NCI-H524 (cell line): ENCODE results near the gene RGMA.

Experiments used
- DNase-seq, 2 experiments: peaks; one replicate each; lab custom pipeline; 2025; lab: John Stamatoyannopoulos, UW

RGMA gene

DNA sequence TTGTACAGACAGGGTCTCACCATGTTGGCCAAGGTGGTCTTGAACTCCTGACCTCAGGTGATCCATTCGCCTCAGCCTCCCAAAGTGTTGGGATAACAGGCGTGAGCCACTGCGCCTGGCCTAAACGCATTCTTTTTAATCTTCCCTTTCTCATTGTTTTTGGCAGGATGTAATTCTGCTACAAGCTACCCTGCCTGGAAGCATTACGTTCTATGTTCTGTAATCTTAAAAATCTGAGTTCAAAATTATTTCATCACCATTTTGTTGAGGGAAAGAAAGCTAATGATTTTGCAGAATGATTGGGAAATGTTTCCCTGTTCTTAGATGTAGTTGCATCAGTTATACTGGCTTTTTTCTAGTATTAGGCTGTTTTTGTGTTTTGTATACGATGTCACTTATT lies 71.5 kb downstream of the RGMA start:
- DNase-seq = no peak

DNA sequence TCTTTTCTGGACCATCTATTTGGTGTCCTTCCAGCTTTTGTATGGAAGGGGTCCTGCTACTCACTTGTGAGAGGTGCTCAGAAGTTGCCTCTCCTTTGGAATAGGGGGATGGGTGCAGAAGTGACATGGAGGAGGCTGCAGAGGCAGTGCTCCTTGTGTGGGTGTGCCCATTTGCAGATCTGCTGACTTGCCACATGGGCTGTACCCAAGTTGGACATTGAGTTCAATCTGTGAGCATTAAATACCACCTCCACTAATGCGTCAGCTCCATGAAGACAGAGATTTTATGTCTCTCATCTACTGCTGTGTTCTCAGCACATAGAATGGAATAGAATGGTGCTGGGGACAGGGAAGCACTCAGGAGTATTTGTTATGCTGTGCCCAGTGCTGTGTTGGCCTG lies 76.2 kb downstream of the RGMA start:
- DNase-seq = no peak

DNA sequence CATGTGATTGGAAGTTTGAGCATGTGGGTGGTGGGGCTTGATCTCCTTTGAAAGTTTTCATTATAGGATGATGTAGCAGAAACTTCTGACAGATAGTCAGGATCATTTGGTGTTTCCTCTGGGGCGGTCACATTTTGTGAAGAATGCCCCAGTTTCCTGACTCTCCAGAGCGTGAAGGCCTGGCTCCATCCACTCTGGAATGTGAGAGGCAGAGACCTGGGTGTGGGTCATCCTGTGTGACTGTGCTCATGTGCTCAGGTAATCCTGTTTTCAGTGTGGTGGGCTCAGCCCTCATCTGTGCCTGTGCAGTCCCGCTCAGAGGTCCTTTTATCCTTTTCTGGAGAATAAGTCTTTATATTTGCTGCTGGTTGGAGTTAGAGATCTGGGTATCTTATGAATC lies 81.0 kb downstream of the RGMA start:
- DNase-seq = no peak

DNA sequence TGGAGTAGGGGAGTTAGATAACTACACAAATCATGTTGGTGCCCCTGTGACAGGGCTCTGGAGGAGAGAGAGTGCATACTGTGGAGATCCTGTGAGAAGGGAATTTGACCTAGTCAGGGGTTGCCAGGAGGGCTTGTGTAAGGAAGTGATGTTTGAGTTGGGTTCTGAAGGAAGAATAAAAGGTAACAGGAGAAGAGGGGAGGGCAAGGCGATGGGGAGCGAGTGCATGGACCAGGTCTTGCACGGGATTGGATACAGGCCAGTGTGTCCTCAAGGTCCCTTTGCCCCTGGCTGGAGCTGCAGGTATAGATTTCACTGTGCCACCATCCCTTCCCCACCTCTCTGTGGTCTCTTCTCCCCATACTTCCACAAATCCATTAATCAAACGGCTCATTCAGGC lies 83.9 kb downstream of the RGMA start:
- DNase-seq = no peak

DNA sequence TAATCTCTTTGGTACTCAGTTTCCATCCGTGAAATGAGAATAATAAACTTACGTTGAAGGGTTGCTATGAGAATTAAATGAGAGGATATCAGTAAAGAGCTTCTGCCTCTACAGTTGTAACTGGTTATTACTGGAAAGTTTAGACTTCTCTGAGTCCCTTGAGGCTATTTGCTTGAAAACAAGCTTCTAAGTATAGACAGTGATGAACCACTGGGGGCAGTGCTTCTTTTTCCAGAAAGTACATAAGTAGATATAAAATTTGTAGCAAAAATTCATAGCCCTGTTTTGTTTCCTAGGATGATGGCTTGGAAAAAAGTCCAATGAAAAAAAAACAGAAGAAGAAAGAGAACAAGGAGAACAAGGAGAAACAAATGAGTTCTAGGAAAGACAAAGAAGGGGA lies 87.1 kb downstream of the RGMA start:
- DNase-seq = no peak

DNA sequence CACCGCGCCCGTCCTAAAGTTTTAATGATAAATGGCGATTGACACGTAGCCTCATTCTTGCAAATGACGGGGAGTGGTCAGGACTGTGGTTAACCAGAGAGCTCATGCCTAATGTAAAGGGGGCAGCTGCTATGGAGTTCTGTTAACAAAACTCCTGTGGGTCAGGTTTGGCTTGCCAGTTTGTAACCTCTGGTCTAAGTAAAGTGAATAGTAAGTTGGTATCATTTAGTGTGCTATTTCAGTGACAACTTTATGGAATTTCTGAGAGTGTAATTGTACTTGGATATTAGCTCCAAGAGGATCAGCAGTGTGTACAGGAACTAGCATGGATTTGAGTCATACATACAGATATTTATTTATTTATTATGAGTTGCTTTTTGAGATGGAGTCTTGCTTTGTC lies 87.9 kb downstream of the RGMA start:
- no peak for DNase-seq

DNA sequence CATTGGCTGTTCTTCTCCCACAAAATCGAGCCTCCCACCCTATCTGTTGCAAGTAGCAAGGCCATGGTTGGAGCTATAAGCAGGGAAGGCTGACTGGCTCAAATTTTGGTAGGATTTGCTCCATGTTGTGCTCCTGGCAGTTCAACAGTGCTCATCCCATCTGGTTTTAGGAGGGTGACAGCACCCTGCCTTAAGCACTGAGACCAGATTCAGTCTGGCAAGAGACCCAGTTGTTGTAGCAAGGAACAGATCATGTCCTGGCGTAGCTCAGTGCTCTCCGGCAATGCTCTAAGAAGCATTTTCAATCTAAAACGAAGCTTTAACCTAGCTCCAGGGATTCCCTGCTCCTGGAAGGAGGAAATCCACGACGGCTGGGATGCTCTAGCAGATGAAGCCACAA lies 91.2 kb downstream of the RGMA start:
- no peak for DNase-seq

DNA sequence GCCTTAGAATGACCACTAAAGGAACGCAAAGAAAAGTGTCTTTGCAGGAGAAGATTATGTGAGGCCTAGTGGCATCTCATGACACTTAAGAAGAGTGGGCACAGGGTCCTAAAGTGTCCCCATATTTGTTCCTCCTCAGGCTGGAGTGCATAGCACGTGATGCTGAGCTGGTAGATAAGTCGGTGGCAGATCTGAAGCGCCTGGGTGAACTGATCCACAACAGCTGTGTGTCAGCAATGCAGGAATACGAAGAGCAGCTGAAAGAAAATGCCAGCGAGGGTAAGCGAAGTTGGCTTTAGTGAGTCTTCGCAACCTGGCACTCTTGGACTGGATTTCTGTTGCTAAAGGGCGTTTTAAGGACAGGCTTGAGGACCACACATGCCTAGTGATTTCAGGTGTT lies 96.3 kb downstream of the RGMA start:
- DNase-seq = no peak

DNA sequence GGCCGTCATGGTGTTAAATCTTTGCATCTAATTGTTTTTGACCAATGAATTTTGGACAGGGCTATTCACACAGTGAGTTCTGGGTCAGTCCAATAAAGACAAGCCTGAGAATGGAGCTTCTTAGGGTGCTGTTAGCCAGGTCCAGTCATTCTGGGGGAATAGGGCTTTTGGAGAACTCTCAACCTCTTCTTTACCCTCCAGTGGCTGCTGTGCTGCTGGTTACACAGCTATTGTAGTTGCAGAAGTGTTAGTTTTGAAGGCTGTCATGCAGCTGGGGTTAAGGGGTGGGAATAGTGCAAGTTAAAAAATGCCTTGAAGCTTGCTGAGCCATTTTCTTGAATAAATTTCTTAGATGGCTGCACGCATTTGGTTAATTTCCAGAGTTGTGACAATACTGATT lies 99.0 kb downstream of the RGMA start:
- no peak for DNase-seq

DNA sequence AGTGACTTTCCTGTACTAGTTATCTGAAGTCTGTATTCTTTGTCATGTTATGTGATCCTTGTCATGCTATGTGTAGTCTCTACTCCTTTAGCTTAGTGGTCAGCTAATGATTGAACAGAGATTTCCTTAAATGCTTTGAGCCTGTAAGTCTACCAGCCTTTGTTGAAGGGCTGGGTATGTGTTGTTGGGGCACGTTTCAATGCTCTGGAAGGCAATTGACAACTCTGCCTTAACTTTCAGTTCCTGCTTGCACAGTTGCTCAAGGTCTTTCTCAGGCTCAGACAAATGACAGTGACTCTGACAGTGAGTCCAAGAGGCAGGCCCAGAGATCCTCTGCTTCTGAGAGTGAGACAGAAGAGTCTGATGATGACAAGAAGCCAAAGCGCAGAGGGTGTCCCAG lies 99.5 kb downstream of the RGMA start:
- DNase-seq = no peak
